ENCODE results near the gene OR6X1. TPM values are rescaled to one million over a fixed set of nuclear protein-coding genes. Genes with fewer than 3 reads are reported as not detected.

OR6X1 gene
- total RNA-seq, 1 experiment from 2014 or later: not detected

GRCh38 chr11:123765601-123766000 is 11.3 kb upstream of the OR6X1 start:
- H3K27ac Mint-ChIP-seq: no peak overlapping the region
- POLR2A ChIA-PET: no interaction called here
- H3K4me3 Mint-ChIP-seq: no peak overlapping the region
- H3K9me3 Mint-ChIP-seq: peaks cover 60% of the 10 kb centered on the region
- H3K27me3 Mint-ChIP-seq (ENCODE audit: low read depth): no peaks in the 10 kb centered on the region
- H3K36me3 Mint-ChIP-seq: peaks cover 47% of the 10 kb centered on the region
- DNase-seq (ENCODE audit: low spot score) (no peak), ATAC-seq (no peak)
- H3K4me1 Mint-ChIP-seq: peaks cover 9% of the 10 kb centered on the region
- CTCF ChIA-PET: no interaction called here
- TF ChIP-seq FOXK1 (CRISPR knock-in tag; IDR thresholded peaks at IDR 0.05) (no peak), ATF6 (CRISPR knock-in tag; IDR thresholded peaks at IDR 0.05) (no peak), USF2 (CRISPR knock-in tag; IDR thresholded peaks at IDR 0.05) (no peak), ZNF219 (CRISPR knock-in tag; IDR thresholded peaks at IDR 0.05; ENCODE audit: borderline replicate concordance) (no peak), SOX15 (CRISPR knock-in tag; IDR thresholded peaks at IDR 0.05) (no peak), JUN (CRISPR knock-in tag; IDR thresholded peaks at IDR 0.05) (no peak), MLX (CRISPR knock-in tag; IDR thresholded peaks at IDR 0.05) (no peak), ZNF512 (CRISPR knock-in tag; IDR thresholded peaks at IDR 0.05; ENCODE audit: borderline replicate concordance) (no peak), NR1H2 (CRISPR knock-in tag; IDR thresholded peaks at IDR 0.05) (no peak), GABPB1 (CRISPR knock-in tag; IDR thresholded peaks at IDR 0.05) (no peak), GRHL2 (CRISPR knock-in tag; IDR thresholded peaks at IDR 0.05; ENCODE audit: insufficient replicate concordance, severe bottlenecking) (no peak), AFF4 (CRISPR knock-in tag; IDR thresholded peaks at IDR 0.05; ENCODE audit: borderline replicate concordance) (no peak), NR3C1 (CRISPR knock-in tag; conservative IDR thresholded peaks at IDR 0.05; ENCODE audit: low read depth) (no peak), KAT7 (CRISPR knock-in tag; IDR thresholded peaks at IDR 0.05; ENCODE audit: borderline replicate concordance) (no peak), PRRX2 (CRISPR knock-in tag; IDR thresholded peaks at IDR 0.05) (no peak), STAT6 (CRISPR knock-in tag; conservative IDR thresholded peaks at IDR 0.05; ENCODE audit: low read depth) (no peak), TEAD1 (CRISPR knock-in tag; IDR thresholded peaks at IDR 0.05) (no peak), AR (CRISPR knock-in tag; IDR thresholded peaks at IDR 0.05) (no peak), ARID4B (CRISPR knock-in tag; IDR thresholded peaks at IDR 0.05; ENCODE audit: borderline replicate concordance) (no peak)
